Measurements from ENCODE around the gene REPIN1. TPM values are rescaled to one million over a fixed set of nuclear protein-coding genes. Genes with fewer than 3 reads are reported as not detected.

Gene REPIN1
- total and polyA plus RNA-seq, 2 donors (not counting 1 experiment from before 2014, with no cell fraction given): 165 to 190 TPM

DNA sequence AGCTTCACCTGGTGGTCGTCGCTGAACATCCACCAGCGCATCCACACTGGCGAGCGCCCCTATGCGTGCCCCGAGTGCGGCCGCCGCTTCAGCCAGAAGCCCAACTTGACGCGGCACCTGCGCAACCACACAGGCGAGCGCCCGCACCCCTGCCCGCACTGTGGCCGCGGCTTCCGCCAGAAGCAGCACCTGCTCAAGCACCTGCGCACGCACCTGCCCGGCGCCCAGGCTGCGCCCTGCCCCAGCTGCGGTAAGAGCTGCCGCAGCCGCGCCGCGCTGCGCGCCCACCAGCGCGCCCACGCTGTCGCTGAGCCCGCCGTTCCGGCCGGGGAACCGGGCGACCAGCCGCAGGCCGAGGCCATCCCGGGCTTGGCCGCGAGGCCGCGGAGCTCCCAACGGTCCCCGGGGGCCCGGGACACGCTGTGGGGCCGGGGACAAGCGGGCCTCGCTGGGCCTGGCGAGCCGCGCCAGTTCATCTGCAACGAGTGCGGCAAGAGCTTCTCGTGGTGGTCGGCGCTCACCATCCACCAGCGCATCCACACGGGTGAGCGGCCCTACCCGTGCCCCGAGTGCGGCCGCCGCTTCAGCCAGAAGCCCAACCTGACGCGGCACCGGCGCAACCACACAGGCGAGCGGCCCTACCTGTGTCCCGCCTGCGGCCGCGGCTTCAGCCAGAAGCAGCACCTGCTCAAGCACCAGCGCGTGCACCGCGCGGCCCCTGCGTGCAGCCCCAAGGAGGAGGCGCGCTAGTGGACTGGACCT, 28.9 kb downstream of the REPIN1 start:
- ATAC-seq (ENCODE audit: low read depth) (no peak), DNase-seq (no peak)
- TF ChIP-seq EZH2 (IDR thresholded peaks at IDR 0.05; ENCODE audit: borderline replicate concordance, insufficient read depth, low read depth, low read length, poor library complexity, severe bottlenecking): no peak
- TF ChIP-seq, protein P1, sequence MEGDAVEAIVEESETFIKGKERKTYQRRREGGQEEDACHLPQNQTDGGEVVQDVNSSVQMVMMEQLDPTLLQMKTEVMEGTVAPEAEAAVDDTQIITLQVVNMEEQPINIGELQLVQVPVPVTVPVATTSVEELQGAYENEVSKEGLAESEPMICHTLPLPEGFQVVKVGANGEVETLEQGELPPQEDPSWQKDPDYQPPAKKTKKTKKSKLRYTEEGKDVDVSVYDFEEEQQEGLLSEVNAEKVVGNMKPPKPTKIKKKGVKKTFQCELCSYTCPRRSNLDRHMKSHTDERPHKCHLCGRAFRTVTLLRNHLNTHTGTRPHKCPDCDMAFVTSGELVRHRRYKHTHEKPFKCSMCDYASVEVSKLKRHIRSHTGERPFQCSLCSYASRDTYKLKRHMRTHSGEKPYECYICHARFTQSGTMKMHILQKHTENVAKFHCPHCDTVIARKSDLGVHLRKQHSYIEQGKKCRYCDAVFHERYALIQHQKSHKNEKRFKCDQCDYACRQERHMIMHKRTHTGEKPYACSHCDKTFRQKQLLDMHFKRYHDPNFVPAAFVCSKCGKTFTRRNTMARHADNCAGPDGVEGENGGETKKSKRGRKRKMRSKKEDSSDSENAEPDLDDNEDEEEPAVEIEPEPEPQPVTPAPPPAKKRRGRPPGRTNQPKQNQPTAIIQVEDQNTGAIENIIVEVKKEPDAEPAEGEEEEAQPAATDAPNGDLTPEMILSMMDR (IDR thresholded peaks at IDR 0.05): no peak
- no peak overlapping the region for H2AFZ ChIP-seq (ENCODE audit: insufficient read depth, low read depth, low read length, poor library complexity, severe bottlenecking)
- no peak overlapping the region for H3K27ac Mint-ChIP-seq
- intact Hi-C loops (cut with micrococcal nuclease): no loop called here
- ChIA-PET POLR2A (no interaction called here), CTCF (interaction anchor here (1.0 kb wide), 1 partner anchor 9 kb away, joined by 3 read pairs; no protein-coding TSS in a partner anchor)
- H3K4me3 Mint-ChIP-seq: no peak overlapping the region
- H3K4me1 Mint-ChIP-seq: peaks cover 11% of the 10 kb centered on the region
- WGBS (ENCODE audit: insufficient coverage): over 99% methylated on average over 85 of the region's 91 CpGs
- no peaks in the 10 kb centered on the region for H3K27me3 Mint-ChIP-seq
- no peak overlapping the region for H3K4me3 ChIP-seq (ENCODE audit: control extremely low read depth in 1 of 5, extremely low read depth in 1 of 5, insufficient read depth in 1 of 5, low read depth in 2 of 5, low read length in 4 of 5)
- H3K27me3 ChIP-seq (replicated peaks in 1 of 4; ENCODE audit: control extremely low read depth in 1 of 4, control insufficient read depth in 3 of 4, insufficient read depth in 4 of 4, low read length in 3 of 4): no peaks in the 10 kb centered on the region
- H3K4me2 ChIP-seq (replicated peaks; ENCODE audit: low read depth, low read length, poor library complexity, severe bottlenecking): no peak overlapping the region
- no peaks in the 10 kb centered on the region for H3K4me1 ChIP-seq (ENCODE audit: control insufficient read depth in 2 of 2, insufficient read depth in 2 of 2, low read length in 2 of 2)
- no peaks in the 10 kb centered on the region for H4K20me1 ChIP-seq (ENCODE audit: control insufficient read depth, insufficient read depth, low read length, poor library complexity, severe bottlenecking)
- H3K9ac ChIP-seq (ENCODE audit: low read length): no peak overlapping the region
- H3K9me3 Mint-ChIP-seq (ENCODE audit: insufficient read depth): no peaks in the 10 kb centered on the region
- no peak overlapping the region for H3K27ac ChIP-seq (ENCODE audit: low read length in 2 of 2)
- peaks cover 0 to 7% of the 10 kb centered on the region in 2 experiments for H3K36me3 ChIP-seq (replicated peaks in 1 of 2; ENCODE audit: control extremely low read depth in 1 of 2, control insufficient read depth in 1 of 2, extremely low read depth in 1 of 2, insufficient read depth in 2 of 2, low read length in 1 of 2)
- H3K9me3 ChIP-seq (ENCODE audit: control extremely low read depth in 1 of 3, control insufficient read depth in 2 of 3, insufficient read depth in 1 of 3, low read length in 2 of 3): no peaks in the 10 kb centered on the region
- peaks cover 6% of the 10 kb centered on the region for H3K79me2 ChIP-seq (ENCODE audit: control insufficient read depth, insufficient read depth, low read length)
